Smooth muscle cell (in vitro differentiated cells): ENCODE measurements around the gene PLXNA1. TPM values are rescaled to one million over a fixed set of nuclear protein-coding genes. Genes with fewer than 3 reads are reported as not detected.

Experiments used
- DNase-seq: peaks from one replicate; lab custom pipeline; 2025; ENCODE audit not compliant: unreplicated experiment; lab: John Stamatoyannopoulos, UW
- H2AFZ ChIP-seq: fragments of 200-600 bp; sonication (generic); 2 replicates; pipeline ENCODE4 v1.6.0; 2016; ENCODE audit warnings: antibody characterized with exemption, low read depth, mild to moderate bottlenecking
- H3F3A ChIP-seq: fragments of 200-600 bp; sonication (generic); 2 replicates; pipeline ENCODE4 v1.6.0; 2017; ENCODE audit warnings: antibody characterized with exemption, low read depth
- H3K27ac ChIP-seq: fragments of 200-600 bp; sonication (generic); 2 replicates; pipeline ENCODE4 v1.5.1; 2016; ENCODE audit warnings: low read depth, mild to moderate bottlenecking
- H3K27me3 ChIP-seq: fragments of 200-600 bp; sonication (generic); 2 replicates; pipeline ENCODE4 v1.6.1; 2016; ENCODE audit warnings: low read depth, mild to moderate bottlenecking
- H3K36me3 ChIP-seq: fragments of 200-600 bp; sonication (generic); 2 replicates; pipeline ENCODE4 v1.5.1; 2016; ENCODE audit warnings: low read depth
- H3K4me1 ChIP-seq: fragments of 200-600 bp; sonication (generic); 2 replicates; pipeline ENCODE4 v1.5.1; 2016; ENCODE audit warnings: low read depth
- H3K4me2 ChIP-seq: fragments of 200-600 bp; sonication (generic); 2 replicates; pipeline ENCODE4 v1.6.0; 2016; ENCODE audit warnings: mild to moderate bottlenecking
- H3K4me3 ChIP-seq: fragments of 200-600 bp; sonication (generic); 2 replicates; pipeline ENCODE4 v1.5.1; 2016; ENCODE audit warnings: mild to moderate bottlenecking
- H3K79me2 ChIP-seq: fragments of 200-600 bp; sonication (generic); 2 replicates; pipeline ENCODE4 v1.6.0; 2016; ENCODE audit warnings: low read depth, mild to moderate bottlenecking
- H3K9ac ChIP-seq: fragments of 200-600 bp; sonication (generic); 2 replicates; pipeline ENCODE4 v1.6.0; 2016; ENCODE audit warnings: low read depth
- H3K9me3 ChIP-seq: fragments of 200-600 bp; sonication (generic); replicated peaks from 2 replicates; pipeline ENCODE4 v1.5.1; 2016; ENCODE audit warnings: low read depth
- H4K20me1 ChIP-seq: fragments of 200-600 bp; sonication (generic); 2 replicates; pipeline ENCODE4 v1.6.0; 2016; ENCODE audit warnings: low read depth
- WGBS: methylation state at CpG from one replicate; pipeline ENCODE4 v1.1.7; 2016; ENCODE audit warnings: low lambda C conversion rate; 5-methylcytosine and 5-hydroxymethylcytosine counted together
- polyA plus RNA-seq: library from polyadenylated mRNA; unstranded; fragments of >200 nt; fragmentation: Nextera tagmentation; extraction: Ambion mirVana; gene quantifications from 2 replicates; pipeline ENCODE4 v1.2.1, GENCODE V29; 2016
- total RNA-seq: library from RNA; depleted of rRNA; stranded (reverse); fragments of >200 nt; gene quantifications from 2 replicates; pipeline ENCODE4 v1.2.3, GENCODE V29; 2014
- TF ChIP-seq, protein P1 (sequence below): fragments of 200-600 bp; sonication (generic); IDR thresholded peaks from 2 replicates; pipeline ENCODE4 v1.5.1; 2017; ENCODE audit warnings: borderline replicate concordance, mild to moderate bottlenecking, antibody characterized with exemption; ENCODE audit not compliant: insufficient read depth, poor library complexity, severe bottlenecking

Gene PLXNA1
- total and polyA plus RNA-seq, 2 experiments from 2014 or later: 37.9 to 50.8 TPM

GRCh38 chr3:126961191-126961790, 21.6 kb upstream of the PLXNA1 start:
- Histone ChIP-seq H3K9me3 (no peaks in the 10 kb centered on the region), H4K20me1 (no peaks in the 10 kb centered on the region), H3K4me1 (peaks cover 8% of the 10 kb centered on the region), H3K4me2 (no peak overlapping the region), H3K79me2 (no peaks in the 10 kb centered on the region), H2AFZ (no peak overlapping the region), H3K27ac (no peak overlapping the region), H3K27me3 (no peaks in the 10 kb centered on the region), H3K9ac (no peak overlapping the region), H3K36me3 (no peaks in the 10 kb centered on the region), H3K4me3 (no peak overlapping the region), H3F3A (no peaks in the 10 kb centered on the region)
- DNase-seq: no peak
- 91% methylated on average over 8 of the region's 8 CpGs for WGBS
- TF ChIP-seq, protein P1, sequence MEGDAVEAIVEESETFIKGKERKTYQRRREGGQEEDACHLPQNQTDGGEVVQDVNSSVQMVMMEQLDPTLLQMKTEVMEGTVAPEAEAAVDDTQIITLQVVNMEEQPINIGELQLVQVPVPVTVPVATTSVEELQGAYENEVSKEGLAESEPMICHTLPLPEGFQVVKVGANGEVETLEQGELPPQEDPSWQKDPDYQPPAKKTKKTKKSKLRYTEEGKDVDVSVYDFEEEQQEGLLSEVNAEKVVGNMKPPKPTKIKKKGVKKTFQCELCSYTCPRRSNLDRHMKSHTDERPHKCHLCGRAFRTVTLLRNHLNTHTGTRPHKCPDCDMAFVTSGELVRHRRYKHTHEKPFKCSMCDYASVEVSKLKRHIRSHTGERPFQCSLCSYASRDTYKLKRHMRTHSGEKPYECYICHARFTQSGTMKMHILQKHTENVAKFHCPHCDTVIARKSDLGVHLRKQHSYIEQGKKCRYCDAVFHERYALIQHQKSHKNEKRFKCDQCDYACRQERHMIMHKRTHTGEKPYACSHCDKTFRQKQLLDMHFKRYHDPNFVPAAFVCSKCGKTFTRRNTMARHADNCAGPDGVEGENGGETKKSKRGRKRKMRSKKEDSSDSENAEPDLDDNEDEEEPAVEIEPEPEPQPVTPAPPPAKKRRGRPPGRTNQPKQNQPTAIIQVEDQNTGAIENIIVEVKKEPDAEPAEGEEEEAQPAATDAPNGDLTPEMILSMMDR: no peak

- Histone ChIP-seq H3K4me2 (no peak overlapping the region), H3K27me3 (no peaks in the 10 kb centered on the region), H3K9me3 (no peaks in the 10 kb centered on the region), H3K9ac (no peak overlapping the region), H3K4me3 (no peak overlapping the region), H3F3A (no peaks in the 10 kb centered on the region), H3K36me3 (no peaks in the 10 kb centered on the region), H3K27ac (no peak overlapping the region), H4K20me1 (no peaks in the 10 kb centered on the region), H3K4me1 (peaks cover 8% of the 10 kb centered on the region), H3K79me2 (no peaks in the 10 kb centered on the region), H2AFZ (no peak overlapping the region)
- no peak for DNase-seq
- WGBS: 96% methylated on average over 11 of the region's 11 CpGs
- TF ChIP-seq, protein P1: no peak
Measured at GRCh38 chr3:126961791-126962461, 21.0 kb upstream of the PLXNA1 start.

DNA sequence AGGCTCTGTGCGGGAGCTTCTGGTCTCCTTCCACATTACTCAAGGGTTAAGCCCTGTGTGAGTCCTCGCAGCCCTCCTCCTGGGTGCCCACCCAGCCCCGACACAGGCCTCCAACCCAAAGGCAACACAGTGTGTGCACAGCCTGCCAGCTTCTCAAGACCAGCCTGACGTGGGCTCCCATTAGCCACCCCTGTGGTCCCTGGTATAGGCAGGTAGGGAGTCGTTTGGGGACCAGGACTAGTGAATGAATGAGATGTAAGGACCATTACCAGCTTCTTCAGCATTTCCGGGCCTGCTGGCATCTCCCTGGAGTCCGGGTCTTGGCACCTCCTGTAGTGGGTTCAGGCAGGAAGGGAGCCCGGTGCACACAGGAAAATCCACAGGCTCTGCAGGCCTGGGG, 20.2 kb upstream of the PLXNA1 start:
- no peak overlapping the region for H2AFZ ChIP-seq
- WGBS: 97% methylated on average over 8 of the region's 8 CpGs
- no peak overlapping the region for H3K27ac ChIP-seq

More for the DNA sequence above, 20.2 kb upstream of the PLXNA1 start:
- TF ChIP-seq, protein P1: no peak
- no peaks in the 10 kb centered on the region for H4K20me1 ChIP-seq
- H3K4me1 ChIP-seq: peaks cover 8% of the 10 kb centered on the region
- no peaks in the 10 kb centered on the region for H3K27me3 ChIP-seq
- no peak for DNase-seq
- no peaks in the 10 kb centered on the region for H3F3A ChIP-seq
- no peaks in the 10 kb centered on the region for H3K36me3 ChIP-seq
- no peaks in the 10 kb centered on the region for H3K9me3 ChIP-seq
- no peak overlapping the region for H3K4me2 ChIP-seq
- no peaks in the 10 kb centered on the region for H3K79me2 ChIP-seq
- H3K9ac ChIP-seq: no peak overlapping the region
- H3K4me3 ChIP-seq: no peak overlapping the region
